Caco-2 (cell line): Measurements from ENCODE around the gene FGF1. TPM values are rescaled to one million over a fixed set of nuclear protein-coding genes. Genes with fewer than 3 reads are reported as not detected.

Experiments used
- BruUV-seq: library from RNA; stranded (reverse); fragments of 400-500 nt; replicated peaks from 2 replicates; lab custom pipeline; 2021; lab: Mats Ljungman, UMichigan
- CTCF ChIA-PET: fragments of 300-600 bp; sonication (Branson Sonifier 250); formaldehyde crosslinking; loops from one replicate; lab custom pipeline; 2022; ENCODE audit warnings: antibody characterized with exemption; lab: Charles Lee
- POLR2A ChIA-PET: fragments of 300-600 bp; sonication (Branson Sonifier 250); formaldehyde crosslinking; loops from one replicate; lab custom pipeline; 2022; ENCODE audit warnings: antibody characterized with exemption; lab: Charles Lee
- DNase-seq, 2 experiments: peaks; one replicate each; pipeline versions ENCODE4 v3.0.0 to v3.0.0-alpha.2; 2020 to 2022
- H3K27me3 ChIP-seq: replicated peaks from 2 replicates; pipeline ENCODE4 v1.6.0; 2011; ENCODE audit warnings: low read length; ENCODE audit not compliant: control insufficient read depth, insufficient read depth
- H3K36me3 ChIP-seq: 2 replicates; pipeline ENCODE4 v1.5.1; 2011; ENCODE audit warnings: low read length; ENCODE audit not compliant: control insufficient read depth, insufficient read depth
- H3K4me1 ChIP-seq: fragments of 250-450 bp; sonication (Bioruptor Pico); 2 replicates; pipeline ENCODE4 v1.5.1; 2020; ENCODE audit warnings: mild to moderate bottlenecking
- H3K4me3 ChIP-seq: 2 replicates; pipeline ENCODE4 v1.5.1; 2011; ENCODE audit warnings: low read depth, mild to moderate bottlenecking, control low read depth, low read length
- H3K9me3 ChIP-seq: fragments of 250-450 bp; sonication (Bioruptor Pico); 2 replicates; pipeline ENCODE4 v1.5.1; 2020; ENCODE audit warnings: mild to moderate bottlenecking, moderate library complexity
- H3K27ac Mint-ChIP-seq: one replicate; pipeline ENCODE4 v1.8.0; 2022; ENCODE audit warnings: mixed read lengths; ENCODE audit not compliant: unreplicated experiment
- H3K27me3 Mint-ChIP-seq: one replicate; pipeline ENCODE4 v1.8.0; 2022; ENCODE audit warnings: mixed read lengths; ENCODE audit not compliant: insufficient read depth, unreplicated experiment
- H3K36me3 Mint-ChIP-seq: one replicate; pipeline ENCODE4 v1.8.0; 2022; ENCODE audit warnings: mild to moderate bottlenecking, mixed read lengths; ENCODE audit not compliant: insufficient read depth, unreplicated experiment
- H3K4me1 Mint-ChIP-seq: one replicate; pipeline ENCODE4 v1.8.0; 2022; ENCODE audit warnings: low read depth, mixed read lengths; ENCODE audit not compliant: unreplicated experiment
- H3K4me3 Mint-ChIP-seq: one replicate; pipeline ENCODE4 v1.8.0; 2022; ENCODE audit warnings: mild to moderate bottlenecking, moderate library complexity, mixed read lengths; ENCODE audit not compliant: unreplicated experiment
- H3K9me3 Mint-ChIP-seq: one replicate; pipeline ENCODE4 v1.8.0; 2022; ENCODE audit warnings: mixed read lengths; ENCODE audit not compliant: unreplicated experiment
- intact Hi-C: fragments of 100-400 bp; cut with micrococcal nuclease; formaldehyde crosslinking; loops from one replicate; pipeline ENCODE4 v1.10.0; 2022; ENCODE audit not compliant: unreplicated experiment
- total RNA-seq: library from RNA; stranded (reverse); gene quantifications from 2 replicates; pipeline ENCODE4 v1.2.3, GENCODE V29; 2022
- TF ChIP-seq, protein P1 (sequence below), 2 experiments: fragments of 200-600 bp in 1 of 2; IDR thresholded peaks; 1 replicate in 1 of 2; 2 replicates in 1 of 2; pipeline versions ENCODE4 v1.5.1 to v1.8.0; 2011 to 2022; ENCODE audit warnings: antibody characterized with exemption in 1 of 2, control low read depth in 1 of 2, inconsistent platforms in 1 of 2, low read depth in 1 of 2, low read length in 1 of 2, mild to moderate bottlenecking in 1 of 2, moderate library complexity in 1 of 2; ENCODE audit not compliant: insufficient read depth in 1 of 2, severe bottlenecking in 1 of 2, unreplicated experiment in 1 of 2

FGF1 gene
- total RNA-seq, 1 experiment from 2014 or later: not detected

DNA sequence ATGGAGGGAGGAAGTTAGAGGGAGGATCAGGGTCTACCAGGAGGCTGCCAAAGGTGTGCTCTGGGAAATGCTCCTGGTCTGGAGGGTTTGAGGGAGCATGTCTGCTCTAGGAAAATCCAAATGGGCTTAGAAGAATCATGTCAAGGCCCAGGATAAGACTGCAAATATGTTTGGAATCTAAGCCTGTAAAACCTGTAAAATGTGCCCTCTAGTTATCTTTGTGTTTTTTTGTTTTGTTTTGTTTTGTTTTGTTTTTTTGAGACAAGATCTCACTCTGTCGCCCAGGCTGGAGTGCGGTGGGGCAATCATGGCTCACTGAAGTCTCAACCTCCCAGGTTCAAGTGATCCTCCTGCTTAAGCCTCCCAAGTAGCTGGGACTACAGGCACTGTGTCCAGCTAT lies 135.4 kb downstream of the FGF1 start:
- intact Hi-C loops: no loop called here
- no peaks in the 10 kb centered on the region; the same call in 1 of the 2 replicates for H3K27me3 ChIP-seq
- no peaks in the 10 kb centered on the region for H3K27me3 Mint-ChIP-seq
- CTCF ChIA-PET: no interaction called here
- no peak for DNase-seq
- H3K9me3 Mint-ChIP-seq: no peaks in the 10 kb centered on the region
- no peak overlapping the region for H3K27ac Mint-ChIP-seq
- H3K4me3 ChIP-seq: no peak overlapping the region
- no peaks in the 10 kb centered on the region for H3K36me3 Mint-ChIP-seq
- H3K4me3 Mint-ChIP-seq: no peak overlapping the region
- POLR2A ChIA-PET: no interaction called here
- no TSS peak for BruUV-seq
- TF ChIP-seq, protein P1, sequence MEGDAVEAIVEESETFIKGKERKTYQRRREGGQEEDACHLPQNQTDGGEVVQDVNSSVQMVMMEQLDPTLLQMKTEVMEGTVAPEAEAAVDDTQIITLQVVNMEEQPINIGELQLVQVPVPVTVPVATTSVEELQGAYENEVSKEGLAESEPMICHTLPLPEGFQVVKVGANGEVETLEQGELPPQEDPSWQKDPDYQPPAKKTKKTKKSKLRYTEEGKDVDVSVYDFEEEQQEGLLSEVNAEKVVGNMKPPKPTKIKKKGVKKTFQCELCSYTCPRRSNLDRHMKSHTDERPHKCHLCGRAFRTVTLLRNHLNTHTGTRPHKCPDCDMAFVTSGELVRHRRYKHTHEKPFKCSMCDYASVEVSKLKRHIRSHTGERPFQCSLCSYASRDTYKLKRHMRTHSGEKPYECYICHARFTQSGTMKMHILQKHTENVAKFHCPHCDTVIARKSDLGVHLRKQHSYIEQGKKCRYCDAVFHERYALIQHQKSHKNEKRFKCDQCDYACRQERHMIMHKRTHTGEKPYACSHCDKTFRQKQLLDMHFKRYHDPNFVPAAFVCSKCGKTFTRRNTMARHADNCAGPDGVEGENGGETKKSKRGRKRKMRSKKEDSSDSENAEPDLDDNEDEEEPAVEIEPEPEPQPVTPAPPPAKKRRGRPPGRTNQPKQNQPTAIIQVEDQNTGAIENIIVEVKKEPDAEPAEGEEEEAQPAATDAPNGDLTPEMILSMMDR (IDR thresholded peaks at IDR 0.05; ENCODE audit: insufficient read depth in 1 of 2, low read depth in 1 of 2, low read length in 1 of 2, severe bottlenecking in 1 of 2, unreplicated experiment in 1 of 2): no peak
- H3K4me1 ChIP-seq: no peaks in the 10 kb centered on the region
- H3K9me3 ChIP-seq: no peaks in the 10 kb centered on the region
- no peaks in the 10 kb centered on the region for H3K36me3 ChIP-seq
- H3K4me1 Mint-ChIP-seq: peaks cover 14% of the 10 kb centered on the region

DNA sequence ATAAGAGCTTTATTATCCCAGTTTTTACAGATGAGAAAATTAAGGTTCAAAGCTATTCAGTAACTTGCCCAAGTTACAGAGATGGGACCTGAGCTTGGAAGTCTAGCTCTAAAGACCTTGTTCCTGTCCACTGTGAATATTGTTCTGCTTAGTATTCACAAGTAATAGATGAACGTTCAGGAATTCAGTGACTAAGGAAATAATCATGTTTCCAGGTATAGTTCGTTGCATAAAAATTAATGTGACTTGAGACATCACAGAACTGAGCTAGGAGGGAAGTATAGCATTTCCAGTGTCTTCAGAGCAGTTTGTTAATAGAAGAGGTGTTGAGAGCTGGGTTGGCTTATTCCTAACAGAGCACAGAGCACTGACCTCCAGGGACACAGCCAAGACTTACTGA lies 136.1 kb downstream of the FGF1 start:
- H3K9me3 Mint-ChIP-seq: no peaks in the 10 kb centered on the region
- peaks cover 14% of the 10 kb centered on the region for H3K4me1 Mint-ChIP-seq
- no peak overlapping the region for H3K4me3 Mint-ChIP-seq
- H3K27ac Mint-ChIP-seq: no peak overlapping the region
- Histone ChIP-seq H3K36me3 (no peaks in the 10 kb centered on the region), H3K9me3 (no peaks in the 10 kb centered on the region), H3K27me3 (no peaks in the 10 kb centered on the region; the same call in 1 of the 2 replicates), H3K4me3 (no peak overlapping the region), H3K4me1 (no peaks in the 10 kb centered on the region)
- H3K36me3 Mint-ChIP-seq: no peaks in the 10 kb centered on the region
- intact Hi-C loops: loop anchor here (2.0 to 10.0 kb wide), 7 partner anchors 43 to 555 kb away; no protein-coding TSS in a partner anchor
- POLR2A ChIA-PET: no interaction called here
- H3K27me3 Mint-ChIP-seq: no peaks in the 10 kb centered on the region
- TF ChIP-seq, protein P1 (IDR thresholded peaks at IDR 0.05; ENCODE audit: insufficient read depth in 1 of 2, low read depth in 1 of 2, low read length in 1 of 2, severe bottlenecking in 1 of 2, unreplicated experiment in 1 of 2): no peak
- no peak for DNase-seq
- BruUV-seq: no TSS peak
- CTCF ChIA-PET: interaction anchor here (0.6 to 2.0 kb wide), 4 partner anchors 32 to 381 kb away, joined by 3 to 7 read pairs (median 4); no protein-coding TSS in a partner anchor

DNA sequence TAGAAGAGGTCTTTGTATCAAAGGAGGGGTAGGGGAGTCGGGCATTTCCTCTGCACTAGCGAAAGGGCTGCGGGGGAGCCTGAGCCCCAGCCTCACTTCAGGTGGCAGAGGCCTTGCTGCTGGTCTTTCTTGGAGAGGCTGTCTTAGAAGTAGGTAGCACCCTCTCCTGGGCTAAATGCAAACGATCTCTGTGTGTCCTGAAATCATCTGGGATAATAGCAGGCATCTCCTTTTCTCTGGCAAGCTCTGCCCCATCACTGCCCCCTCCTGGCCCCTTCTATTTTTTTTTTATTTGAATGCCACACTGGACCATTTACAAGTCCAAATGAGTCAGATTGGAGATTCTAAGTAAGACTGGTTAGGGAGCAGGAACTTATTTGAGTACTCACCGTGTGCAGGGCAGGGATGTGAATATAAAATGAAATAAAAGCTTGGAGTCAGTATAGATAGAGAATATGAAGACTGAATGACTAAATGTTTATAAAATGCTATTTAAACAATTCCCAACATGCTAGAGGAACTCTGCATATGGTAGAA lies 137.1 kb downstream of the FGF1 start:
- H3K4me1 ChIP-seq: peaks cover 8% of the 10 kb centered on the region
- no peaks in the 10 kb centered on the region for H3K36me3 Mint-ChIP-seq
- no peak overlapping the region for H3K27ac Mint-ChIP-seq
- TF ChIP-seq, protein P1 (IDR thresholded peaks at IDR 0.05; ENCODE audit: insufficient read depth in 1 of 2, low read depth in 1 of 2, low read length in 1 of 2, severe bottlenecking in 1 of 2, unreplicated experiment in 1 of 2): peak; percentile 87 to 90
- BruUV-seq: no TSS peak
- no peak overlapping the region for H3K4me3 Mint-ChIP-seq
- intact Hi-C loops: loop anchor here (1.0 to 10.0 kb wide), 9 partner anchors 42 to 554 kb away; partner anchors contain the start of gene SPRY4
- no peaks in the 10 kb centered on the region for H3K9me3 Mint-ChIP-seq
- no peaks in the 10 kb centered on the region for H3K36me3 ChIP-seq
- no peak overlapping the region for H3K4me3 ChIP-seq
- ChIA-PET POLR2A (no interaction called here), CTCF (interaction anchor here (0.6 to 2.0 kb wide), 12 partner anchors 113 to 397 kb away, joined by 3 to 7 read pairs (median 3); no protein-coding TSS in a partner anchor)
- no peaks in the 10 kb centered on the region; the same call in 1 of the 2 replicates for H3K27me3 ChIP-seq
- no peaks in the 10 kb centered on the region for H3K27me3 Mint-ChIP-seq
- peaks cover 24% of the 10 kb centered on the region for H3K4me1 Mint-ChIP-seq
- peak; percentile 81 to 86 for DNase-seq
- no peaks in the 10 kb centered on the region for H3K9me3 ChIP-seq
